Islet of Langerhans (tissue), 1 donor: ENCODE results near the gene PSMG3.

Experiments
- FAIRE-seq: peaks from one replicate; lab custom pipeline; 2011; peaks lifted over from hg19 to GRCh38; lab: Jason Lieb, UNC

Gene PSMG3

GRCh38 chr7:1558181-1558811, 11.5 kb downstream of the PSMG3 start:
- no peak for FAIRE-seq

GRCh38 chr7:1557771-1558170, 12.1 kb downstream of the PSMG3 start:
- FAIRE-seq = no peak

DNA sequence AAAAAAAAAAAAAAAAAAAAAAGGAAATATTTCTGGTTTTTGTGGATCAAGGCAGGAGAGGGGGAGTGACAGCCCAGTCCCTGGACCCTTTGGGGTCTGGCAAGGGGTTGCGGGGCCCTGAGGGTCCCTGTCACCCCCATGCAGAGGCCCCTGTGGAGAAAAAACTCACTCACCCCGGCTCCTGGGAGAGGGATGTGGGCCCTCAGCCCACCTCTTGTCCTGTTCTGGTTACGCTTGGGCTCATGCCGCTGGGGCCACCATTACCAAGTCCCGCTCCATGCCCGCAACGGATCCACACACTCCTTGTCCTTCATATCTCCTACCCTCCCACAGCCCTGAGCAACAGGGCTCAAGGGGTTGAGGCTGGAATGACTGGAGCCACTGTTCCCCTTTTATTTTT, 12.8 kb downstream of the PSMG3 start:
- FAIRE-seq = no peak

GRCh38 chr7:1555813-1556543, 13.9 kb downstream of the PSMG3 start, which contains the start of gene TMEM184A:
TSS of gene TMEM184A (minus strand) at chr7:1556205. CDS start at chr7:1555484, 721 bp downstream.
- no peak for FAIRE-seq

GRCh38 chr7:1555046-1555812, 14.6 kb downstream of the PSMG3 start:
- FAIRE-seq = peak; percentile 86

DNA sequence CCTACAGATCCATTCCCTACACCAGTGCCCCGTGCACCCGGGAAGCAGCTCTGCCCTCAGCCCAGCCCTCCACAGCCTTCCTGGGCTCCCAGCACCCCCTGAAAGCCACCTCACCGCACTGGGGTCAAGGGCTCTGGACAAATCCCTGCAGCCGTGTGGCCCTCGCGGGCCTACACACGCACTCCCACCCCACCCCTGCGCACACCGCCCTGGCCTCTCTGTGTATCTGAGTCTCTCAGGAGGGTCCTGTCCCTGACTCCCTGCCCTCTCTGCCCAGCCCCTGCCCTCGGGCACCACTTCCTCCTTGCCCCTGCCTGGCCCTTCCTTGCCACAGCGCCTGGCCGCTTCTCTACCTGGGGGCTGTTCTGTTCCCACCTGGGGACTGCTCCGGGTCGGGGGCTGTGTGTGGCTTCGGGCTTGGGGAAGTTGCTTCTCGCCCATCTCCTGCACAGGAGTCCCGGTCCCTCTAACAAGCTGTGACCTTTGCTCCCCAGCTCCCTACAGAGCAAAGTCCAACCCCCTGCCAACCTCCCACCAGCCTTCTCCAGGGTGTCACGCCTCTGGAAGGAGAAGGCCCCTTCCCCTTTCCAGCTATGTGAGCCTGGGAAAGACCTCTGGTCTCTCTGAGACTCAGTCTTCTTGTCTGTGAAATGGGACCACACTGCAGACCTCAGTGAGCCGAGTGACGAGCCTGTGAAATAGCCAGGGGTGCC, 15.3 kb downstream of the PSMG3 start:
- no peak for FAIRE-seq

- no peak for FAIRE-seq
Measured at GRCh38 chr7:1553512-1554210, 16.2 kb downstream of the PSMG3 start.

DNA sequence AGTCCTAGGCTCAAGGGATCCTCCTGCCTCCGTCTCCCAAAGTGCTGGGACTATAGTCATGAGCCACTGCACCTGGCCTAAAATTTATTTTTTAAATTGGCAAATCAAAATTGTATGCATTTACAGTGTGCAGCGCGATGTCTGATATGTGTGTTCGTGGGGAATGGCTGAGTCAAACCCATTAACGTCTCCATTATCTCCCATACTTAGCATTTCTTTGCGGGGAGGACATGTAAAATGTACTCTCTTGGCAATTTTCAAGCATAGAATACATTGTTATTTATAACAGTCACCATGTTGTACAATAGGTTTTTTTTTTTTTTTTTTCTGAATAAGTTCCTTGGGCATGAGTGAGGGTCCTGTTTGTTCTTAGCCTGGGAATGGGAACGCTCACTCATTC, 17.6 kb downstream of the PSMG3 start:
- no peak for FAIRE-seq

DNA sequence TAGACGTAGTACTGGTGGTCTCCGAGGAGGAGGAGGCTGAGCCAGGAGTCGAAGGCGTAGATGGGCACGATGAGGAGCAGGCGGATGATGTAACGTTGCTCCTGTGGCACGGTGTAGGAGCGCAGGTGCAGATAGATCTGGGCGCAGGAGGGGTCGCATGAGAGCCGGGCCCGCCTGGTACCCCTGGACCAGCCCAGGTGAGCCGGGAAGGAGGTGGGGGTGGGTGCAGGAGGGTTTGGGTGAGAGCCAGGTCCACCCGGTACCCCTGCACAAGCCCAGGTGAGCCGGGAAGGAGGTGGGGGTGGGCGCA, 19.0 kb downstream of the PSMG3 start:
- no peak for FAIRE-seq

GRCh38 chr7:1550005-1550845, 19.6 kb downstream of the PSMG3 start:
- FAIRE-seq = no peak

- no peak for FAIRE-seq
Measured at GRCh38 chr7:1549357-1550004, 20.4 kb downstream of the PSMG3 start.

GRCh38 chr7:1548944-1549343, 20.9 kb downstream of the PSMG3 start:
- FAIRE-seq = no peak

DNA sequence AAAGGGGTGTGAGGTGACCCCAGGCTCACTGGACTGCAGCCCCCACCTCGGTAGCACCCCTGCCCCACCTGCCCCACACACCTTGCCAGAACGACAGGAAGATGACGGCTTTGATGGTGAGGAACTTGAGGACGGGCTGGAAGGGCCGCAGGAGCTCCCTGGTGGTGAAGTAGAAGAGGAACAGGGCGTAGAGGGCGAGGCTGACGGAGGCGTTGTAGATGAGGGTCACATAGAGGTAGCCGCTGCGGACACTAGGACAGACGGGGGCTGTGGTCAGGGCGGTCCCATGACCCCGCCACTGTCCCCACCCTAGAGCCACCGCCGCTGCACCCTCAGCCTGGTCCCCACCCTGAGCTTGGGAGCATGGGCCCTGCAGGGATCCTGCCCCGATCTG, 21.4 kb downstream of the PSMG3 start:
- no peak for FAIRE-seq

- FAIRE-seq = no peak
Measured at GRCh38 chr7:1547777-1548437, 21.9 kb downstream of the PSMG3 start.

GRCh38 chr7:1546909-1547776, 22.7 kb downstream of the PSMG3 start:
- no peak for FAIRE-seq

DNA sequence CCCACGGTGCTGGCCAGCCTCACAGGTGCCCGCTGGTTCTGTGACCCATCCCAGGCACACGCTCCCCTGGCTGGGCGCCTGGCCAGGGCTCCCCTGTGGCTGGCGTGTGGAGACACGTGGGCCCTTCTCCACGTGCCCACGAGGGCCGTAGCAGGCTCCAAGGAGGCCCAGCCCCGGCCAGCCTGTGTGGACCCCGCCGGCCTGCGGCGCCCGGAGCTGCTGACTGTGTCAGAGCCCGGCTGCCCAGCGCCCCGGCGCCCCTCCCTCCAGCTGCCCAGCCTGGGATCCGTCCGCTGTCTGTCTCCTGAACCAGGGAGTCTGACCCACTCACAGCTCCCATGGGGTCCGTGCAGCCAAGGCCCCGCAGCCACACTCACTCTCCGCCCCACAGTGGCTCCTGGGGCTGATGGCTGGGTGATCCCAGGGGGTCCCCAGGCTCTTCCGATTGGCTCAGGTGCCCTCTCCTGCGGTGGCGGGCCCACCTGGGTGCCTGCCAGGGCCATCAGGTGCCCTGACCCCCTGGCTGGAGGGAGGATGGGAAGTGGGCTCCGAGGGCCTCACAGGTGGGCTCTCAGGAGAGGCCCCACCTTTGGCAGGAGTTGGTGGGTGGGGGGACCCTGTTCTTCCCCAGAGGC, 23.4 kb downstream of the PSMG3 start:
- FAIRE-seq = no peak

- no peak for FAIRE-seq
Measured at GRCh38 chr7:1545417-1546246, 24.2 kb downstream of the PSMG3 start.
